Endodermal cell (in vitro differentiated cells): ENCODE measurements around the gene GAB2. TPM values are rescaled to one million over a fixed set of nuclear protein-coding genes. Genes with fewer than 3 reads are reported as not detected.
A peak's percentile ranks its signal among the peaks of the same experiment; 100 is the strongest.
"Not testable (repeated sequence)": the region's sequence is repeated elsewhere in the genome, so short reads cannot be mapped to it uniquely, and the experiment has no call there.

ENCODE experiments used
- DNase-seq: peaks from one replicate; pipeline ENCODE4 v3.0.0-alpha.2; 2017
- H3K27ac ChIP-seq: 2 replicates; pipeline ENCODE4 v1.5.1; 2013; ENCODE audit warnings: mild to moderate bottlenecking, low read depth, low read length, moderate library complexity
- H3K27me3 ChIP-seq: 2 replicates; pipeline ENCODE4 v1.6.1; 2013; ENCODE audit warnings: mild to moderate bottlenecking, low read length, moderate library complexity; ENCODE audit not compliant: insufficient read depth, control insufficient read depth, poor library complexity, severe bottlenecking
- H3K36me3 ChIP-seq: 2 replicates; pipeline ENCODE4 v1.7.0; 2013; ENCODE audit warnings: mild to moderate bottlenecking, low read length, moderate library complexity; ENCODE audit not compliant: control insufficient read depth, insufficient read depth
- H3K4me1 ChIP-seq: one replicate; pipeline ENCODE4 v1.7.0; 2013; ENCODE audit warnings: low read length; ENCODE audit not compliant: control insufficient read depth, insufficient read depth
- H3K4me3 ChIP-seq: 2 replicates; pipeline ENCODE4 v1.5.1; 2013; ENCODE audit warnings: mild to moderate bottlenecking, low read length, moderate library complexity
- H3K9ac ChIP-seq: 2 replicates; pipeline ENCODE4 v1.6.1; 2013; ENCODE audit warnings: mild to moderate bottlenecking, low read length, moderate library complexity; ENCODE audit not compliant: poor library complexity, severe bottlenecking; ENCODE audit errors: extremely low read depth
- H3K9me3 ChIP-seq: 2 replicates; pipeline ENCODE4 v1.6.1; 2013; ENCODE audit warnings: mild to moderate bottlenecking, low read length, moderate library complexity; ENCODE audit not compliant: control insufficient read depth
- H3K27ac Mint-ChIP-seq: 2 replicates; pipeline ENCODE4 v1.8.0; 2020; ENCODE audit warnings: mixed read lengths
- H3K27me3 Mint-ChIP-seq: 2 replicates; pipeline ENCODE4 v1.8.0; 2021; ENCODE audit warnings: mild to moderate bottlenecking, mixed read lengths; ENCODE audit not compliant: insufficient read depth
- H3K36me3 Mint-ChIP-seq: 2 replicates; pipeline ENCODE4 v1.8.0; 2020; ENCODE audit warnings: low read depth, mixed read lengths
- H3K4me1 Mint-ChIP-seq: 2 replicates; pipeline ENCODE4 v1.8.0; 2020; ENCODE audit warnings: mixed read lengths
- H3K4me3 Mint-ChIP-seq: 2 replicates; pipeline ENCODE4 v1.8.0; 2020; ENCODE audit warnings: mild to moderate bottlenecking, moderate library complexity, mixed read lengths
- H3K9me3 Mint-ChIP-seq: 2 replicates; pipeline ENCODE4 v1.8.0; 2020; ENCODE audit warnings: mild to moderate bottlenecking, mixed read lengths
- CTCF ChIP-seq: fragments of 200-600 bp; sonication (generic); conservative IDR thresholded peaks from 2 replicates; pipeline ENCODE4 v1.5.0; 2021; ENCODE audit warnings: antibody characterized with exemption, mild to moderate bottlenecking
- WGBS, 2 experiments: methylation state at CpG; one replicate each; pipeline versions ENCODE4 v1.1.5 to v1.1.7; 2013; ENCODE audit warnings: missing lambda C conversion rate in 2 of 2, mixed read lengths in 1 of 2; ENCODE audit not compliant: insufficient coverage in 1 of 2, insufficient read length in 1 of 2; 5-methylcytosine and 5-hydroxymethylcytosine counted together
- total RNA-seq, 2 donors: library from RNA; stranded (reverse); fragmentation: NEBNext Ultra II Directional in 1 of 2; extraction: Animal tissue kit (Norgen Biotek cat#: 25700) in 1 of 2; gene quantifications; 2 replicates in 1 of 2; 3 replicates in 1 of 2; pipeline ENCODE4 v1.2.1, GENCODE V29; 2021

The GAB2 gene
- total RNA-seq, 2 donors from 2014 or later: 26.9 to 62.8 TPM

- Histone ChIP-seq H3K9ac (no peak overlapping the region), H3K9me3 (peaks cover 43% of the 10 kb centered on the region), H3K27ac (no peak overlapping the region), H3K4me3 (no peak overlapping the region), H3K36me3 (peaks cover 77% of the 10 kb centered on the region), H3K4me1 (no peaks in the 10 kb centered on the region), H3K27me3 (no peaks in the 10 kb centered on the region)
- no peaks in the 10 kb centered on the region for H3K27me3 Mint-ChIP-seq
- peaks cover 34% of the 10 kb centered on the region for H3K9me3 Mint-ChIP-seq
- DNase-seq: no peak
- peaks cover 1% of the 10 kb centered on the region for H3K4me1 Mint-ChIP-seq
- peaks cover 56% of the 10 kb centered on the region for H3K36me3 Mint-ChIP-seq
- 82 to 98% methylated on average over 2 to 3 of the region's 3 CpGs for WGBS, 2 experiments
- H3K4me3 Mint-ChIP-seq: no peak overlapping the region
- TF ChIP-seq CTCF: no peak
- no peak overlapping the region for H3K27ac Mint-ChIP-seq
Measured at GRCh38 chr11:78276311-78276710, 141.3 kb downstream of the GAB2 start.

GRCh38 chr11:78274739-78275138 is 142.9 kb downstream of the GAB2 start:
- 88 to 95% methylated on average over 3 of the region's 3 CpGs for WGBS, 2 experiments
- Mint-ChIP-seq H3K9me3 (peaks cover 35% of the 10 kb centered on the region), H3K27ac (no peak overlapping the region), H3K4me1 (peaks cover 1% of the 10 kb centered on the region), H3K27me3 (no peaks in the 10 kb centered on the region), H3K4me3 (no peak overlapping the region), H3K36me3 (peaks cover 60% of the 10 kb centered on the region)
- Histone ChIP-seq H3K4me1 (no peaks in the 10 kb centered on the region), H3K27ac (no peak overlapping the region), H3K9me3 (peaks cover 51% of the 10 kb centered on the region), H3K4me3 (no peak overlapping the region), H3K27me3 (no peaks in the 10 kb centered on the region), H3K36me3 (peaks cover 84% of the 10 kb centered on the region), H3K9ac (no peak overlapping the region)
- no peak for TF ChIP-seq CTCF
- DNase-seq: no peak

GRCh38 chr11:78272625-78273269 is 144.9 kb downstream of the GAB2 start:
- not testable (repeated sequence) for DNase-seq, H3K9ac ChIP-seq, H3K27me3 ChIP-seq, H3K4me1 Mint-ChIP-seq, H3K27ac ChIP-seq, H3K4me1 ChIP-seq, H3K4me3 Mint-ChIP-seq, H3K27me3 Mint-ChIP-seq, H3K27ac Mint-ChIP-seq
- H3K9me3 ChIP-seq: peaks cover 51% of the 10 kb centered on the region
- H3K36me3 ChIP-seq: peaks cover 71% of the 10 kb centered on the region
- peaks cover 35% of the 10 kb centered on the region for H3K9me3 Mint-ChIP-seq
- H3K36me3 Mint-ChIP-seq: peaks cover 54% of the 10 kb centered on the region
- H3K4me3 ChIP-seq: peak overlapping the region; percentile 56
- WGBS, 2 experiments: 94 to 100% methylated on average over 6 of the region's 6 CpGs

GRCh38 chr11:78271801-78272200 is 145.8 kb downstream of the GAB2 start:
- WGBS, 2 experiments: 80 to 93% methylated on average over 1 to 2 of the region's 2 CpGs
- Mint-ChIP-seq H3K36me3 (peaks cover 49% of the 10 kb centered on the region), H3K9me3 (peaks cover 35% of the 10 kb centered on the region)
- H3K27me3 Mint-ChIP-seq, H3K4me1 Mint-ChIP-seq, H3K27me3 ChIP-seq, DNase-seq, H3K4me1 ChIP-seq, H3K4me3 ChIP-seq, H3K9ac ChIP-seq, H3K27ac ChIP-seq, H3K27ac Mint-ChIP-seq, H3K4me3 Mint-ChIP-seq: not testable (repeated sequence)
- Histone ChIP-seq H3K9me3 (peaks cover 51% of the 10 kb centered on the region), H3K36me3 (peaks cover 62% of the 10 kb centered on the region)
